ENCODE measurements around the gene NAA20. TPM values are rescaled to one million over a fixed set of nuclear protein-coding genes. Genes with fewer than 3 reads are reported as not detected.

The NAA20 gene
- total and polyA plus RNA-seq, 9 of the 15 experiments (the other 6 are each of a cell fraction or from before 2014, with no cell fraction given), result 51.4 to 361 (median 84.6) TPM

DNA sequence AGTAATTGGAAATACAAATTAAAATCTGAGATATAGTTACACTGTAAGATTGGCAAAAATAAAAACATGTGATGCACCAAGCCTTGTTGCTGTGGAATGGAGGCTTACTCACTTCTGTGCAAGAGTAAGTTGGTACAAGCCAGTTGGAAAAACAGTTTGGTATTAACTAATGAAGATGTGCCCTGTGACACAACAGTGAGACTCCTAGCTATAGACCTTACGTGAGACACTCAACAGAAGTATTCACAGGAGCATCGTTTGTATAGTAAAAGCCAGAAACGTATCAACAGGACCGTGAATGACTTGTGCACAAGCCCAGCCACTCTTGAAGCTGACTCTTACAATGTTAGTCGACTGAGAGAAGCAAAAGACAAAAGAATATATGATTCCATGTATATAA is 14.6 kb downstream of the NAA20 start:
- intact Hi-C loops (cut with micrococcal nuclease), result no loop called here
- POLR2A ChIA-PET, result no interaction called here
- Histone ChIP-seq H3K4me3 (no peak overlapping the region), H3K27me3 (ENCODE audit: control insufficient read depth in 2 of 2, insufficient read depth in 2 of 2, low read length in 2 of 2) (no peaks in the 10 kb centered on the region), H3K4me2 (ENCODE audit: insufficient read depth, low read length) (no peak overlapping the region), H3K9ac (ENCODE audit: insufficient read depth in 1 of 2, low read depth in 2 of 2, low read length in 2 of 2) (no peak overlapping the region), H3K36me3 (ENCODE audit: control insufficient read depth, insufficient read depth, low read length) (peaks cover 87% of the 10 kb centered on the region), H3K79me2 (ENCODE audit: control insufficient read depth, insufficient read depth, low read length) (peaks cover 3% of the 10 kb centered on the region; the same call in 1 of the 3 replicates), H3K9me1 (ENCODE audit: control insufficient read depth, insufficient read depth, low read length) (no peaks in the 10 kb centered on the region), H3K27ac (ENCODE audit: extremely low read depth, low read depth, low read length) (no peak overlapping the region), H3K9me3 (replicated peaks; ENCODE audit: control insufficient read depth, insufficient read depth, low read depth, low read length) (no peaks in the 10 kb centered on the region), H4K20me1 (replicated peaks; ENCODE audit: control insufficient read depth, insufficient read depth, low read length) (no peaks in the 10 kb centered on the region), H3K4me1 (replicated peaks in 1 of 2; ENCODE audit: control insufficient read depth in 2 of 2, insufficient read depth in 2 of 2, low read length in 2 of 2) (no peaks in the 10 kb centered on the region), H2AFZ (ENCODE audit: low read depth, low read length) (no peak overlapping the region)
- no peak for FAIRE-seq
- no peak for DNase-seq (ENCODE audit: extremely low read depth in 1 of 4, low spot score in 3 of 4)
- in situ Hi-C loops (cut with MboI), result no loop called here
- WGBS (ENCODE audit: insufficient coverage, low coverage, missing lambda C conversion rate), result 78% methylated on average over 5 of the region's 5 CpGs
- ATAC-seq, result no peak
- CTCF ChIA-PET (ENCODE audit: low intra/inter-chr PET ratio), result no interaction called here
- BruUV-seq (replicated peaks), result no TSS peak
- TF ChIP-seq HNRNPUL1 (IDR thresholded peaks at IDR 0.05; ENCODE audit: low read length) (no peak), ZC3H4 (CRISPR knock-in tag; IDR thresholded peaks at IDR 0.05; ENCODE audit: borderline replicate concordance) (no peak), RAD51 (IDR thresholded peaks at IDR 0.05; ENCODE audit: borderline replicate concordance, low read depth) (no peak), PCBP2 (IDR thresholded peaks at IDR 0.05; ENCODE audit: low read depth, low read length, poor library complexity, severe bottlenecking) (no peak), ZNF41 (CRISPR knock-in tag; conservative IDR thresholded peaks at IDR 0.05) (no peak), ZFPM2 (CRISPR knock-in tag; IDR thresholded peaks at IDR 0.05) (no peak), ZNF436 (CRISPR knock-in tag; IDR thresholded peaks at IDR 0.05) (no peak)
- TF ChIP-seq, protein P1, sequence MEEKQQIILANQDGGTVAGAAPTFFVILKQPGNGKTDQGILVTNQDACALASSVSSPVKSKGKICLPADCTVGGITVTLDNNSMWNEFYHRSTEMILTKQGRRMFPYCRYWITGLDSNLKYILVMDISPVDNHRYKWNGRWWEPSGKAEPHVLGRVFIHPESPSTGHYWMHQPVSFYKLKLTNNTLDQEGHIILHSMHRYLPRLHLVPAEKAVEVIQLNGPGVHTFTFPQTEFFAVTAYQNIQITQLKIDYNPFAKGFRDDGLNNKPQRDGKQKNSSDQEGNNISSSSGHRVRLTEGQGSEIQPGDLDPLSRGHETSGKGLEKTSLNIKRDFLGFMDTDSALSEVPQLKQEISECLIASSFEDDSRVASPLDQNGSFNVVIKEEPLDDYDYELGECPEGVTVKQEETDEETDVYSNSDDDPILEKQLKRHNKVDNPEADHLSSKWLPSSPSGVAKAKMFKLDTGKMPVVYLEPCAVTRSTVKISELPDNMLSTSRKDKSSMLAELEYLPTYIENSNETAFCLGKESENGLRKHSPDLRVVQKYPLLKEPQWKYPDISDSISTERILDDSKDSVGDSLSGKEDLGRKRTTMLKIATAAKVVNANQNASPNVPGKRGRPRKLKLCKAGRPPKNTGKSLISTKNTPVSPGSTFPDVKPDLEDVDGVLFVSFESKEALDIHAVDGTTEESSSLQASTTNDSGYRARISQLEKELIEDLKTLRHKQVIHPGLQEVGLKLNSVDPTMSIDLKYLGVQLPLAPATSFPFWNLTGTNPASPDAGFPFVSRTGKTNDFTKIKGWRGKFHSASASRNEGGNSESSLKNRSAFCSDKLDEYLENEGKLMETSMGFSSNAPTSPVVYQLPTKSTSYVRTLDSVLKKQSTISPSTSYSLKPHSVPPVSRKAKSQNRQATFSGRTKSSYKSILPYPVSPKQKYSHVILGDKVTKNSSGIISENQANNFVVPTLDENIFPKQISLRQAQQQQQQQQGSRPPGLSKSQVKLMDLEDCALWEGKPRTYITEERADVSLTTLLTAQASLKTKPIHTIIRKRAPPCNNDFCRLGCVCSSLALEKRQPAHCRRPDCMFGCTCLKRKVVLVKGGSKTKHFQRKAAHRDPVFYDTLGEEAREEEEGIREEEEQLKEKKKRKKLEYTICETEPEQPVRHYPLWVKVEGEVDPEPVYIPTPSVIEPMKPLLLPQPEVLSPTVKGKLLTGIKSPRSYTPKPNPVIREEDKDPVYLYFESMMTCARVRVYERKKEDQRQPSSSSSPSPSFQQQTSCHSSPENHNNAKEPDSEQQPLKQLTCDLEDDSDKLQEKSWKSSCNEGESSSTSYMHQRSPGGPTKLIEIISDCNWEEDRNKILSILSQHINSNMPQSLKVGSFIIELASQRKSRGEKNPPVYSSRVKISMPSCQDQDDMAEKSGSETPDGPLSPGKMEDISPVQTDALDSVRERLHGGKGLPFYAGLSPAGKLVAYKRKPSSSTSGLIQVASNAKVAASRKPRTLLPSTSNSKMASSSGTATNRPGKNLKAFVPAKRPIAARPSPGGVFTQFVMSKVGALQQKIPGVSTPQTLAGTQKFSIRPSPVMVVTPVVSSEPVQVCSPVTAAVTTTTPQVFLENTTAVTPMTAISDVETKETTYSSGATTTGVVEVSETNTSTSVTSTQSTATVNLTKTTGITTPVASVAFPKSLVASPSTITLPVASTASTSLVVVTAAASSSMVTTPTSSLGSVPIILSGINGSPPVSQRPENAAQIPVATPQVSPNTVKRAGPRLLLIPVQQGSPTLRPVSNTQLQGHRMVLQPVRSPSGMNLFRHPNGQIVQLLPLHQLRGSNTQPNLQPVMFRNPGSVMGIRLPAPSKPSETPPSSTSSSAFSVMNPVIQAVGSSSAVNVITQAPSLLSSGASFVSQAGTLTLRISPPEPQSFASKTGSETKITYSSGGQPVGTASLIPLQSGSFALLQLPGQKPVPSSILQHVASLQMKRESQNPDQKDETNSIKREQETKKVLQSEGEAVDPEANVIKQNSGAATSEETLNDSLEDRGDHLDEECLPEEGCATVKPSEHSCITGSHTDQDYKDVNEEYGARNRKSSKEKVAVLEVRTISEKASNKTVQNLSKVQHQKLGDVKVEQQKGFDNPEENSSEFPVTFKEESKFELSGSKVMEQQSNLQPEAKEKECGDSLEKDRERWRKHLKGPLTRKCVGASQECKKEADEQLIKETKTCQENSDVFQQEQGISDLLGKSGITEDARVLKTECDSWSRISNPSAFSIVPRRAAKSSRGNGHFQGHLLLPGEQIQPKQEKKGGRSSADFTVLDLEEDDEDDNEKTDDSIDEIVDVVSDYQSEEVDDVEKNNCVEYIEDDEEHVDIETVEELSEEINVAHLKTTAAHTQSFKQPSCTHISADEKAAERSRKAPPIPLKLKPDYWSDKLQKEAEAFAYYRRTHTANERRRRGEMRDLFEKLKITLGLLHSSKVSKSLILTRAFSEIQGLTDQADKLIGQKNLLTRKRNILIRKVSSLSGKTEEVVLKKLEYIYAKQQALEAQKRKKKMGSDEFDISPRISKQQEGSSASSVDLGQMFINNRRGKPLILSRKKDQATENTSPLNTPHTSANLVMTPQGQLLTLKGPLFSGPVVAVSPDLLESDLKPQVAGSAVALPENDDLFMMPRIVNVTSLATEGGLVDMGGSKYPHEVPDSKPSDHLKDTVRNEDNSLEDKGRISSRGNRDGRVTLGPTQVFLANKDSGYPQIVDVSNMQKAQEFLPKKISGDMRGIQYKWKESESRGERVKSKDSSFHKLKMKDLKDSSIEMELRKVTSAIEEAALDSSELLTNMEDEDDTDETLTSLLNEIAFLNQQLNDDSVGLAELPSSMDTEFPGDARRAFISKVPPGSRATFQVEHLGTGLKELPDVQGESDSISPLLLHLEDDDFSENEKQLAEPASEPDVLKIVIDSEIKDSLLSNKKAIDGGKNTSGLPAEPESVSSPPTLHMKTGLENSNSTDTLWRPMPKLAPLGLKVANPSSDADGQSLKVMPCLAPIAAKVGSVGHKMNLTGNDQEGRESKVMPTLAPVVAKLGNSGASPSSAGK (IDR thresholded peaks at IDR 0.05), result no peak
- TF ChIP-seq, protein P2, sequence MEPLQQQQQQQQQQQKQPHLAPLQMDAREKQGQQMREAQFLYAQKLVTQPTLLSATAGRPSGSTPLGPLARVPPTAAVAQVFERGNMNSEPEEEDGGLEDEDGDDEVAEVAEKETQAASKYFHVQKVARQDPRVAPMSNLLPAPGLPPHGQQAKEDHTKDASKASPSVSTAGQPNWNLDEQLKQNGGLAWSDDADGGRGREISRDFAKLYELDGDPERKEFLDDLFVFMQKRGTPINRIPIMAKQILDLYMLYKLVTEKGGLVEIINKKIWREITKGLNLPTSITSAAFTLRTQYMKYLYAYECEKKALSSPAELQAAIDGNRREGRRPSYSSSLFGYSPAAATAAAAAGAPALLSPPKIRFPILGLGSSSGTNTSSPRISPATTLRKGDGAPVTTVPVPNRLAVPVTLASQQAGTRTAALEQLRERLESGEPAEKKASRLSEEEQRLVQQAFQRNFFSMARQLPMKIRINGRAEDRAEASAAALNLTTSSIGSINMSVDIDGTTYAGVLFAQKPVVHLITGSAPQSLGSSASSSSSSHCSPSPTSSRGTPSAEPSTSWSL (CRISPR knock-in tag; IDR thresholded peaks at IDR 0.05; ENCODE audit: borderline replicate concordance), result no peak

All from K562 (cell line).